ENCODE results near the gene CFAP100.

DNA sequence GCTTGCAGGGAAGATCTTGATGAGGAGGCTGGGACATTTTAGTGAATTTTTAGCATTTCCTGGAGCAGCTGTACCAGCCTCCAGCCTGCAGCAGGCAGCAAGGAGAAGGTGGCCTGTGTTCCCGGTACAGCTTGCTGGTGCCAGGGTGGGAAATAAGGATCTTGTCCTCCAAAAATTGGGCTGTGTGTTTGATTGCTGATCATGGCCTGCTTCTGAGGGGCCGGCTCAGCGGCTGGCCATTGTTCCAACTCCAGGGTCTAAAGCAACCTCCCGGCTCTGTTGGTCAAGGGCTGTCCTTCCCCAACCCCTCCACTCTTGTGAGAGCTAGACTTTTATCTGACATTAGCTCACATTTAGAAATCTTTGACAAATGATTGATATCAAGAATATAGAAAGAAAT is 5.0 kb downstream of the CFAP100 start:
- TF ChIP-seq, protein P1, sequence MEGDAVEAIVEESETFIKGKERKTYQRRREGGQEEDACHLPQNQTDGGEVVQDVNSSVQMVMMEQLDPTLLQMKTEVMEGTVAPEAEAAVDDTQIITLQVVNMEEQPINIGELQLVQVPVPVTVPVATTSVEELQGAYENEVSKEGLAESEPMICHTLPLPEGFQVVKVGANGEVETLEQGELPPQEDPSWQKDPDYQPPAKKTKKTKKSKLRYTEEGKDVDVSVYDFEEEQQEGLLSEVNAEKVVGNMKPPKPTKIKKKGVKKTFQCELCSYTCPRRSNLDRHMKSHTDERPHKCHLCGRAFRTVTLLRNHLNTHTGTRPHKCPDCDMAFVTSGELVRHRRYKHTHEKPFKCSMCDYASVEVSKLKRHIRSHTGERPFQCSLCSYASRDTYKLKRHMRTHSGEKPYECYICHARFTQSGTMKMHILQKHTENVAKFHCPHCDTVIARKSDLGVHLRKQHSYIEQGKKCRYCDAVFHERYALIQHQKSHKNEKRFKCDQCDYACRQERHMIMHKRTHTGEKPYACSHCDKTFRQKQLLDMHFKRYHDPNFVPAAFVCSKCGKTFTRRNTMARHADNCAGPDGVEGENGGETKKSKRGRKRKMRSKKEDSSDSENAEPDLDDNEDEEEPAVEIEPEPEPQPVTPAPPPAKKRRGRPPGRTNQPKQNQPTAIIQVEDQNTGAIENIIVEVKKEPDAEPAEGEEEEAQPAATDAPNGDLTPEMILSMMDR (IDR thresholded peaks at IDR 0.05) = no peak
- no peak for TF ChIP-seq POLR2A (IDR thresholded peaks at IDR 0.05)

All from adrenal gland (tissue), 5 donors.